VCaP (cell line): ENCODE results near the gene SMPD3.

Experiments
- H3K27ac ChIP-seq: fragments of 450-650 bp; 2 replicates; pipeline ENCODE4 v1.5.1; 2017
- CTCF ChIP-seq: fragments of 450-650 bp; conservative IDR thresholded peaks from 2 replicates; pipeline ENCODE4 v1.5.1; 2017; ENCODE audit warnings: mild to moderate bottlenecking, moderate library complexity

Gene SMPD3

GRCh38 chr16:68434624-68435210, 13.6 kb downstream of the SMPD3 start:
- H3K27ac ChIP-seq, result peak overlapping the region; percentile 84
- no peak for TF ChIP-seq CTCF

GRCh38 chr16:68433316-68433715, 15.0 kb downstream of the SMPD3 start:
- TF ChIP-seq CTCF, result no peak
- peak overlapping the region; percentile 84 for H3K27ac ChIP-seq

- TF ChIP-seq CTCF, result no peak
These were observed 15.6 kb downstream of the SMPD3 start for GRCh38 chr16:68432701-68433100.

GRCh38 chr16:68429076-68429854, 19.0 kb downstream of the SMPD3 start:
- no peak for TF ChIP-seq CTCF
- no peak overlapping the region for H3K27ac ChIP-seq

More at GRCh38 chr16:68432701-68433100, 15.6 kb downstream of the SMPD3 start:
- H3K27ac ChIP-seq, result no peak overlapping the region

GRCh38 chr16:68427649-68428303, 20.5 kb downstream of the SMPD3 start:
- TF ChIP-seq CTCF, result no peak
- H3K27ac ChIP-seq, result no peak overlapping the region

- no peak for TF ChIP-seq CTCF
- no peak overlapping the region for H3K27ac ChIP-seq
These were observed 22.0 kb downstream of the SMPD3 start for GRCh38 chr16:68426347-68426652.

- no peak overlapping the region for H3K27ac ChIP-seq
- no peak for TF ChIP-seq CTCF
These were observed 22.6 kb downstream of the SMPD3 start for GRCh38 chr16:68425498-68426346.
